DMS 273 treated with DMSO at 0.1 percent for 48 hours (cell line): ENCODE results near the gene CRYL1.

Experiments
- DNase-seq: peaks from one replicate; lab custom pipeline; 2025; lab: John Stamatoyannopoulos, UW

The CRYL1 gene

GRCh38 chr13:20398459-20398858 is 127.2 kb downstream of the CRYL1 start:
- DNase-seq: no peak

- DNase-seq: no peak
These were observed 127.8 kb downstream of the CRYL1 start for GRCh38 chr13:20397896-20398295.

- no peak for DNase-seq
These were observed 130.4 kb downstream of the CRYL1 start for GRCh38 chr13:20395061-20395916.

- DNase-seq: no peak
These were observed 131.2 kb downstream of the CRYL1 start for GRCh38 chr13:20394506-20394905.

GRCh38 chr13:20394169-20394501 is 131.5 kb downstream of the CRYL1 start:
- no peak for DNase-seq

- no peak for DNase-seq
These were observed 132.1 kb downstream of the CRYL1 start for GRCh38 chr13:20393273-20394168.

- DNase-seq: no peak
These were observed 133.1 kb downstream of the CRYL1 start for GRCh38 chr13:20392530-20392929.

- no peak for DNase-seq
These were observed 133.8 kb downstream of the CRYL1 start for GRCh38 chr13:20391597-20392452.

GRCh38 chr13:20390526-20391175 is 135.0 kb downstream of the CRYL1 start:
- no peak for DNase-seq

- no peak for DNase-seq
These were observed 135.7 kb downstream of the CRYL1 start for GRCh38 chr13:20389696-20390525.

GRCh38 chr13:20388184-20388583 is 137.5 kb downstream of the CRYL1 start:
- DNase-seq: no peak

GRCh38 chr13:20387441-20387971 is 138.2 kb downstream of the CRYL1 start:
- DNase-seq: no peak

GRCh38 chr13:20387006-20387405 is 138.7 kb downstream of the CRYL1 start:
- no peak for DNase-seq

- DNase-seq: no peak
These were observed 142.6 kb downstream of the CRYL1 start for GRCh38 chr13:20383058-20383457.

- DNase-seq: no peak
These were observed 144.3 kb downstream of the CRYL1 start for GRCh38 chr13:20381401-20381800.

GRCh38 chr13:20378721-20379120 is 146.9 kb downstream of the CRYL1 start:
- DNase-seq: no peak

GRCh38 chr13:20377720-20378119 is 147.9 kb downstream of the CRYL1 start:
- no peak for DNase-seq

GRCh38 chr13:20375871-20376270 is 149.8 kb downstream of the CRYL1 start:
- no peak for DNase-seq

- DNase-seq: no peak
These were observed 151.8 kb downstream of the CRYL1 start for GRCh38 chr13:20373861-20374260.

GRCh38 chr13:20371825-20372224 is 153.8 kb downstream of the CRYL1 start:
- DNase-seq: no peak
